IMR-90 (cell line): ENCODE measurements around the gene ZNF644.

Source experiments
- CEBPB ChIP-seq: IDR thresholded peaks from 2 replicates; pipeline ENCODE4 v1.6.1; 2012; ENCODE audit warnings: low read depth, low read length, improper control_type of control experiment
- CHD1 ChIP-seq: IDR thresholded peaks from 2 replicates; pipeline ENCODE4 v1.6.1; 2012; ENCODE audit warnings: low read depth, low read length, improper control_type of control experiment
- CTCF ChIP-seq: conservative IDR thresholded peaks from 2 replicates; pipeline ENCODE4 v1.5.1; 2012; ENCODE audit warnings: mild to moderate bottlenecking, low read depth, low read length, improper control_type of control experiment
- MXI1 ChIP-seq: IDR thresholded peaks from 2 replicates; pipeline ENCODE4 v1.6.1; 2012; ENCODE audit warnings: low read depth, mild to moderate bottlenecking, low read length, moderate library complexity, borderline replicate concordance
- NFE2L2 ChIP-seq: fragments of 150-350 bp; IDR thresholded peaks from 2 replicates; pipeline ENCODE4 v1.6.1; 2016; ENCODE audit warnings: low read depth, mild to moderate bottlenecking, low read length
- POLR2A ChIP-seq: IDR thresholded peaks from 2 replicates; pipeline ENCODE4 v1.6.1; 2012; ENCODE audit warnings: mild to moderate bottlenecking, low read depth, low read length
- RAD21 ChIP-seq: IDR thresholded peaks from 2 replicates; pipeline ENCODE4 v1.6.1; 2012; ENCODE audit warnings: low read length, improper control_type of control experiment
- RCOR1 ChIP-seq: IDR thresholded peaks from 2 replicates; pipeline ENCODE4 v1.6.1; 2012; ENCODE audit warnings: mild to moderate bottlenecking, low read length, improper control_type of control experiment; ENCODE audit not compliant: insufficient replicate concordance
- RFX5 ChIP-seq: IDR thresholded peaks from 2 replicates; pipeline ENCODE4 v1.8.0; 2012; ENCODE audit warnings: low read depth, mild to moderate bottlenecking, low read length, moderate library complexity
- SMC3 ChIP-seq: fragments of 150-350 bp; IDR thresholded peaks from 2 replicates; pipeline ENCODE4 v1.6.1; 2016; ENCODE audit warnings: low read depth, mild to moderate bottlenecking, antibody characterized with exemption, low read length, moderate library complexity
- TF ChIP-seq, protein P1 (sequence below): fragments of 150-350 bp; IDR thresholded peaks from 2 replicates; pipeline ENCODE4 v1.6.1; 2017; ENCODE audit warnings: mild to moderate bottlenecking, antibody characterized with exemption, low read length, low read depth

GRCh38 chr1:91032349-91032748 is 10.5 kb upstream of the ZNF644 start:
- no peak for TF ChIP-seq POLR2A
- TF ChIP-seq CTCF: no peak
- no peak for TF ChIP-seq SMC3
- no peak for TF ChIP-seq MXI1
- TF ChIP-seq CEBPB: no peak
- no peak for TF ChIP-seq RFX5
- TF ChIP-seq, protein P1, sequence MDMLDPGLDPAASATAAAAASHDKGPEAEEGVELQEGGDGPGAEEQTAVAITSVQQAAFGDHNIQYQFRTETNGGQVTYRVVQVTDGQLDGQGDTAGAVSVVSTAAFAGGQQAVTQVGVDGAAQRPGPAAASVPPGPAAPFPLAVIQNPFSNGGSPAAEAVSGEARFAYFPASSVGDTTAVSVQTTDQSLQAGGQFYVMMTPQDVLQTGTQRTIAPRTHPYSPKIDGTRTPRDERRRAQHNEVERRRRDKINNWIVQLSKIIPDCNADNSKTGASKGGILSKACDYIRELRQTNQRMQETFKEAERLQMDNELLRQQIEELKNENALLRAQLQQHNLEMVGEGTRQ: no peak
- no peak for TF ChIP-seq RCOR1
- no peak for TF ChIP-seq RAD21
- TF ChIP-seq NFE2L2: no peak
- no peak for TF ChIP-seq CHD1
